NCI-H226 (cell line): ENCODE data around the gene KLHL30.

ENCODE experiments used
- DNase-seq: peaks from one replicate; pipeline ENCODE4 v3.0.0-alpha.2; 2015

The KLHL30 gene

DNA sequence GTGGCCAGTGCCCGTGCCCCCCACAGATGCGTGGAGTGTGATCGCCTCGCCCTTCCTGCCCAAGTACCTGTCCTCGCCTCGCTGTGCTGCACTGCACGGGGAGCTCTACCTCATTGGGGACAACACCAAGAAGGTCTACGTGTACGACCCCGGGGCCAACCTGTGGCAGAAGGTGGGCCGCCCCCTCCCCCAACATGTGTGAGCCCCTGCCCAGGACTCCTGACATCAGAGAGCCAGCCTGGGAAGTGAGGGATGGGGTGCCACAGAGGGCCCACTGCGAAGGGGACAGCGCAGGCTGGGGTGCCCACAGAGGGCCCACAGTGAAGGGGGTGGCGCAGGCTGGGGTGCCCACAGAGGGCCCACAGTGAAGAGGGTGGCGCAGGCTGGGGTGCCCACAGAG lies 10.5 kb downstream of the KLHL30 start:
- no peak for DNase-seq

DNA sequence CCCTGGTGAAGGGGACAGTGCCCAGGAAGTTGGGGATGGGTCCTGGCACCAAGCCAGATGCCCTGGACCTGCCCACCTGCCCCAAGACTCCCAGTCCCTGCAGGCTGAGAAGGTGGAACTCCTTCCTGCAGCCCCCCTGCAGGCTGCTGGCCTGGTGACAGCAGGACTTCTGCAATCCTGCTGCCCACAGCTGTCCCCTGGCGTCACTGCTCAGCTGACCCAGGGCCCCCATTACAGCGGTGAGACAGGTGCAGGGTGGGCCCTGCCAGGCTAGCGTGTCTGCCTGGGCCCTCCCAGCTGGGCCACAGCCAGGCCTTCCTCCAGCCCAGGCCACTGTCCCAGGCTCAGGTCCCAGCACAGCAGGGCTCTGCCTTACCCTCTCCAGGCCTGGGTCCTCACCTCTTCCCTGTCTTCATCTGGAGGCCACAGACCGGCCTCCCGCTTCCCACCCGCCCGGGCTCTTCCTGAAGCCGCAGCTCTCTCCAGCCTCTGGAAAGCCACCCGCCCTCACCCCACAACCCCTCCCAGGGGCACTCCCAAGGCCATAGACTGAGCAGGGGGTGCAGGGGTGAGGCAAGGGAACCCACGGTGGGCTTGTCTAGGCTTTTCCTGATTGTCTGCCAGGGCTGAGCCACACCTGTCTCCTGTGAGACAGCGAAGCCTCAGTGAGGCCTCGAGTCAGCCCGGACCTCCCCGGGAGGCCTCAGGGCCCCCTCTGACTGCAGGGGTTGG lies 11.5 kb downstream of the KLHL30 start:
- DNase-seq = no peak

- DNase-seq = no peak
Measured at GRCh38 chr2:238150686-238151085, 12.2 kb downstream of the KLHL30 start.

- no peak for DNase-seq
Measured at GRCh38 chr2:238151205-238151604, 12.7 kb downstream of the KLHL30 start.

GRCh38 chr2:238151628-238152235 lies 13.3 kb downstream of the KLHL30 start:
- DNase-seq = no peak

DNA sequence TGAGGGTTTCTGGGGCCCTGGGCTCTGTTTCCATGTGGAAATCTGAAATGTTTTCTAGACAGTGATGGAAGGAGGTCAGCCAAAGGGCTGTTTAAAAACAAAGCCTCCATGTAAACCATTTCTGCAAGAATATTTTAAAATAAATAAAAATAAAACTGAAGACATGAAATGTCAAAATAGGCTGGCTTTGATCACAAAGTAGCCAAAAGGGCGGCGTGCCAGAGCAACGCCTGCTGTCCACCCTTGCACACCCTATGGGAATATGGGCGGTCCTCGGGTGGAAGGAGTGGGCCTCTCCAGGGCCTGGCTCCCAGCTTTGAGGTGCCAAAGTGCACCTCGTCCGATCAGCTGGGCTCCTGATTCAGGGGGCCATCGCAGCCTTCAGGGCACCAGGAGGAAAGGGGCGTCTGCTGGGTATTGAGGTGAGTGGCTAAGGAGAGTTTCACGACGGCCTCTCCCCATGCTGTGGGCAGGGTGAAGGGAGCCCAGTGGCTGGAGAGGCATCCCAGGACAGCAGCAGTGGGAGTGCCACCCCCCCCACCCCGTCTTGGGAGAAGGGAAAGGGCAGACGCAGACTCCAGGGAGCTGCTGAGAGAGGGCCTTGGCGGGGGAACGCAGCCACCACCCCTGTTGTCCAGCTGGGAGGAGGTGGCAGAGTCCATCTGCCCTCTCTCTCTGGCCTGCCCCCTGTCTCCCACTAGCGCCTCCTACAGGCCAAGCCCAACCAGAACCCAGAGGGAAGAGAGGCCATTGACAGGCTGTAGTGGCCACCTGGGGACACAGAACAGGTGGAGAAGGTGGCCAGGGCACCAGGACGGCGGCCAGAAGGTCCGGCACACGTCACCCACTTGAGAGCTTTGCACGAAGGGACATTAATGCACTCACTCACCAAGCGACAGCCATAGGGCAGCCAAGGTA lies 14.6 kb downstream of the KLHL30 start:
- DNase-seq = no peak

GRCh38 chr2:238154570-238154969 lies 16.1 kb downstream of the KLHL30 start:
- no peak for DNase-seq

- no peak for DNase-seq
Measured at GRCh38 chr2:238155051-238155760, 16.7 kb downstream of the KLHL30 start.

DNA sequence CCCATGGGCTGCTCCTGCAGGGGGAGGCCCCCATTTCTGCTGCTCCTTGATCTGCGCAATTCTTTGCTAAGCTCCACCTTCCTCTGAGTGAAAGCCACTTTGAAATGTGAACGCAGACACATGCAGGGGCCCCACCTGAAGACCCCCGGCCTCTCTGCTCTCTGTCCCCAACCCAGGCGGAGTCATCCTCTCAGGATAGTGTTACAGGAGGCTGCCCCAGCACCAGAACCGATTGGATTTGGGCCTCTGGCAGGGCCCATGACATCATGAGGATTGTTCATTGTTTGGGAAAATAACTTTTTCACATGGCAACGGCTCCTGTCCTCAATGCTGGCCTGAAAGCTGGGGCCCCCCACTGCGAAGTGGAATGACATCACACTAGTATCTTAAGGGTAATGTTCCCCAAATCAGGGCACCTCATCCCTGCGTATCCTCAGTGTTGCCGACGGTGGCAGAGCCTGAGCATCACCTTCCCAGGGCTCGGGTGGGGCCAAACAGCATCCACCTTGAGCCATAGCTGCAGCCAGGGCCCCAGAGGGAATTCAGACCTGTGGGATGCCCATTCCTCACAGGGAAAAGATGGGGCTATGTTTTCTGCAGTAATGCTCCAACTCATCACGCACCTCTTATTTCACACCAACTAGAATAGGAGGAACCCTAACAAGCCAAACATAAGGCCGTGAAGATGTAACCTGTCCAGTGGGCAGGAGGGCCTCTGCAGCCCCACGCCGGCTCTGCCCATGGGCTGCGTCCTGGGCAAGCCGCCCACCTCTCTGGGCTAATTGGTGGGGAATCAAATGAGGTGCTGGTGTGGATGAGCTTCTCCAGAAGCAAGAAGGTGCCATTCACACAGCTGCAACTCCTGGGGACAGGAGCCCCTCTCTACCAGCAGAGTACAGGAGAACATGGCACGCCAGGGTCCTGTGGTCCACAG lies 17.6 kb downstream of the KLHL30 start:
- no peak for DNase-seq

DNA sequence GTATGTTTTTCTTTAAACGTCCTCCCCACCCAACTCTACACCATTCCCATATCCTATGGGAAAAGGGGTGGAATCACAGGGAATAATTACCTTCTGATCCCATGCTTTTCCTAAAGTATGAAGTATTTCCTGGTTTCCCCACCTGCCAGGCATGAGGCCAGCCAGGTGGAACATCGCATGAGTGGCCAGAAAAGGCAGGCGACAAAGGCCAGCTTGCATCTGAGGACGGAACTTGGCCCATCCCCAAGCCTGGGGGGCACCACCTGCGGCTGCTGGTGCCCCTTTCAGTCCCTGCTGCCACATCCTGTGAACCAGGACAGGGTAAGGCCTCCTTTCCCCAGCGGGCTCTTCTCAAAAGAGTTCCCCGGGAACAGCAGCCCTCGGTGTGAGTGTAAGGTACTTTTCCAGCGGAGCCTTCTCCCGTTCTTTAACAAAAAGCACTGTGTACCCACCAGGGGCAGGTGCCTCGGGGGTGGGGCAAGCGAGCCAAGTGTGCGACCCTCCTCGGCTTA lies 19.1 kb downstream of the KLHL30 start:
- DNase-seq = no peak

GRCh38 chr2:238158018-238158508 lies 19.6 kb downstream of the KLHL30 start:
- DNase-seq = no peak

- DNase-seq = peak; percentile 17
Measured at GRCh38 chr2:238158509-238159070, 20.1 kb downstream of the KLHL30 start, which contains the start of gene ERFE. Gene ERFE (plus strand): TSS chr2:238158970. CDS start chr2:238159008, 38 bp downstream.

GRCh38 chr2:238159071-238159539 lies 20.6 kb downstream of the KLHL30 start:
- DNase-seq = no peak

DNA sequence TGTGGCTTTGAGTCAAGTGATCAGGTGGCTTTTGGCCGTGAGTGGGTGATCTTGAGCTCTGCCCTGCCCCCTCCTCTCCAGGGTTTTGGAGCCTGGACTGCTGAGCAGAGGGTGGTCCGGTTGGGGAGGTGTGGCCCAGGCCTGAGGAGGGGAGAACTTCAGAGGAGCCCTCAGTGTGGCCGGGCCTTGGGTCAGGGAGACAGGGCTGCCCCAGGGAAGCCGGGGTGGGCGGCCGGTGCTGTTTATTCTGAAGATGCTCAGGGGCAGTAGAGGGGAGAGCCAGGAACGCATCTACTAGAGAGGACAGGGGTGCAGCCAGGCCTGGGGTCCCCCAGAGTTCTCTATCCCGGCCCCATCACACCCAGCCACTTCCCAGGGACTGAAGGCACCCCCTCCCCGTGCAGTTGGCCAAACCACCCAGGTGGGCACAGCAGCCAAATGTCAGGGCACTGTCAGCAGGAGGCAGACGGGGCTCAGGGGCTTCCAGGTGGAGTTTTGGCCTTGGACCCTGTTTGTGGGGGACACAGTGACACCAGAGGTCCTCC lies 21.3 kb downstream of the KLHL30 start:
- no peak for DNase-seq

DNA sequence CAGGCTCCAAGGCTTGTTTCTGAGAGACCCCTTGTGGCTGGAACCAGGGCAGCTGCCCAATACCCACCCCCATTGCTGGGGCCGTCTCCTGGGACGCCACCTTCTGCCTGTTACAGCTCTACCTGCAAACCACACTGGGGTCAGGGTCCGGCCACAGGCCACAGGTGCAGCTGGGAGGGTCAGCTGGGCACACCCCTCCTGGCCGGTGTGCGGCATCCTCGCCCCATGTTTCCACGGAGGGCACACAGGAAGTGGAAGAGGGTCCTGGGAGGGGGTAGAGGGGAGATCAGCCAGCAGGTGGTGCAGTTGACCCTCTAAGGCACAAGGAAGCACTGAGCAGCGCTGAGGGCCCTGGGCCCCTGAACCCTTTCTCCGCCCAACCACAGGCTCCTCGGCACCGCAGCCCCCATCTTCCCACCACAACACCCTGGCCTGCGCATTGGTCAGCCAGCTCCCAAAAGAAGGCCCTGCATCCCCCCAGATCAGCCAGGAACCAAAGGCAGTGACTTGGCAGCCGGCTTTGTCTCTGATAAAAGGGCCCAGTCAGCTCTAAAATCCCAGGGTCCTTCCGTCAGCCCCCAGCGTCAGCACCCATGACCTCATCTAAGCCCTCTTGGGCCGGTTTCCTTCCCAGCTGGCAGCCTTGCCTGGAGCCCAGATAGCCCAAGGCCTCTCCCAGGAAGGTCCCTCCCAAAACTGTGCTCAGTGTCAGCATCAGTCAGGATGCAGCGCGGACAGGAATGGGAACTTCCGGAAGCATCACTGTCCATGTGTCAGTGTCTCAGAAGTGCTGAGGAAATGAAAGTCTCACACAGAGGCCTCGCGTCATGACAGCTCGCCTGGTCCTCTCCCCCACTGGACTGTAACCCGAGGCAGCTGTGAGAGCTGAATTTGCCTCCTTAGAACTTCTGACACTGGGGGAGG lies 22.0 kb downstream of the KLHL30 start:
- no peak for DNase-seq

DNA sequence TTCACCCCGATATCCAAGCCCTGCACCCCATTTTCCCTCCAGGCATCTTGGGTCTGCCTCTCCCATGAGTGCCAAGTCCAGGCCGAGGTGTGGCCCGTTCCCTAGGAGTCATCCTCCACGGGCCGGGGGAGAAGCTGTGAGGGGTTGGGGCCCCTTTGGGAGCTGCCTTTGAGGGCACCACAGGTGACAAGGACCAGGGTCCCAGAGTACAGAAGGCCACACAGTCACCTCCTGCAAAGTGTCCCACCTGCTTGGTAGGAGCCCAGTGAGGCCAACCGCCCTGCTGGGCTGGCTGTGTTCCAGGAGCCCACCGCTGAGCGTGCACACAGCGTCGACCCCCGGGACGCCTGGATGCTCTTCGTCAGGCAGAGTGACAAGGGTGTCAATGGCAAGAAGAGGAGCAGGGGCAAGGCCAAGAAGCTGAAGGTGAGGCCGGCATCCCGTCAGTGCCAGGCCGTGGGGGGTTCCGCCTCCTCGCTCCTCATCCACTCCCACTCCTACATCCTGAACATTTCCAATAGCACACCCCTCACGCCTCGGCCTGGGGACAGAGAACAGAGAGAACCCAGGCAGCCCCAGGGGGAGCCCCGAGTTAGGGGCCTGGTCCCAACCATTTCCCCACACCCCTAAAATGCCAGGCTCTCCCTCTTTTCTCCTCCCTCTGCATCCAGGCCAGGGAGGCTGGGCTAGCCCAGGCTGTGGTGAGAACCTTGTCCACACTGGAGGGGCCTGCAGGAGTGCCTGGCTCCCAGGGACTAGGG lies 23.0 kb downstream of the KLHL30 start:
- DNase-seq = no peak

GRCh38 chr2:238162251-238162845 lies 23.9 kb downstream of the KLHL30 start:
- no peak for DNase-seq

- no peak for DNase-seq
Measured at GRCh38 chr2:238162846-238163441, 24.5 kb downstream of the KLHL30 start.
